ENCODE measurements around the gene APPL2.

DNA sequence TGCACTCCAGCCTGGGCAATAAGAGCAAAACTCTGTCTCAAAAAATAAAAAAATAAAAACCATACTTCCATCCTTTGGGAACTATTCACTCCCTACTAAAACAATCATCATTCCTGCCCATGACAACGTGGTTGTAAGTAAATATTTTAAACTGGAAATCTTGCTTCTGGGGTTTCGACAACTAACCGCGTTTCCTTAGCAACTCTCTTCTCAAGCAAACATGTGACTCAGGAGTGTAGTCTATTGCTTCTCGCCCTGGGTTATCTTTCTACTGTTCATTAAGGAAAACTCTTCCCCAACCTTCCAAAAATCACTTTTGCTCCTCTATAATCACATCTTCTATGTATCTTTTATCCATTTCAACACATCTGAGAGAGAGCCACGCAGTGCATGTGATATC is 21.8 kb downstream of the APPL2 start:
- TF ChIP-seq POLR2AphosphoS5 (IDR thresholded peaks at IDR 0.05; ENCODE audit: borderline replicate concordance, low read depth, low read length) (no peak), EZH2 (IDR thresholded peaks at IDR 0.05) (no peak)

Data from SK-N-MC (cell line).